Mucosa of rectum (tissue), 2 donors: ENCODE measurements around the gene TRAIP.
"Not testable (repeated sequence)": the region's sequence is repeated elsewhere in the genome, so short reads cannot be mapped to it uniquely, and the experiment has no call there.

Source experiments
- H3K27ac ChIP-seq, 2 donors: one replicate each; pipeline ENCODE4 v1.7.0; 2013; ENCODE audit warnings: inconsistent platforms in 2 of 2, low read depth in 2 of 2, low read length in 2 of 2
- H3K27me3 ChIP-seq, 2 donors: one replicate each; pipeline ENCODE4 v1.7.0; 2013; ENCODE audit warnings: low read length in 2 of 2; ENCODE audit not compliant: control insufficient read depth in 2 of 2, insufficient read depth in 2 of 2
- H3K36me3 ChIP-seq, 2 donors: one replicate each; pipeline ENCODE4 v1.7.0; 2013; ENCODE audit warnings: low read length in 2 of 2; ENCODE audit not compliant: control insufficient read depth in 2 of 2, insufficient read depth in 2 of 2
- H3K4me1 ChIP-seq, 2 donors: one replicate each; pipeline ENCODE4 v1.7.0; 2013; ENCODE audit warnings: low read length in 2 of 2, mild to moderate bottlenecking in 1 of 2; ENCODE audit not compliant: control insufficient read depth in 2 of 2, insufficient read depth in 2 of 2
- H3K4me3 ChIP-seq, 2 donors: one replicate each; pipeline ENCODE4 v1.7.0; 2013; ENCODE audit warnings: low read length in 2 of 2
- H3K9ac ChIP-seq, 2 donors: one replicate each; pipeline ENCODE4 v1.7.0; 2013; ENCODE audit warnings: low read length in 2 of 2, low read depth in 1 of 2, mild to moderate bottlenecking in 1 of 2
- H3K9me3 ChIP-seq, 2 donors: one replicate each; pipeline ENCODE4 v1.7.0; 2013; ENCODE audit warnings: low read length in 2 of 2; ENCODE audit not compliant: control insufficient read depth in 2 of 2
- donor health status: healthy.
- donor health status: Normal muscosa, but diverticular disease.

Gene TRAIP

GRCh38 chr3:49856181-49857005 is at the start of gene TRAIP:
Gene TRAIP (minus strand): TSS chr3:49856564. CDS start chr3:49856453, 111 bp downstream.
- Histone ChIP-seq H3K27ac (peak within 1 kb of the TSS; percentile 66), H3K4me1 (peaks cover 10 to 12% of the 10 kb centered on the region in 2 donors), H3K27me3 (no peaks in the 10 kb centered on the region), H3K4me3 (peak within 1 kb of the TSS; percentile 86 to 91), H3K9me3 (no peaks in the 10 kb centered on the region), H3K9ac (peak within 1 kb of the TSS; percentile 76 to 89), H3K36me3 (no peaks in the 10 kb centered on the region)

- H3K9me3 ChIP-seq, H3K4me3 ChIP-seq, H3K27me3 ChIP-seq, H3K36me3 ChIP-seq: not testable (repeated sequence)
- H3K4me1 ChIP-seq: peaks cover 53 to 58% of the 10 kb centered on the region in 2 donors
- peak overlapping the region; percentile 82 to 92 for H3K27ac ChIP-seq
- H3K9ac ChIP-seq: peak overlapping the region; percentile 24 to 92
Measured at GRCh38 chr3:49904448-49904847, 48.1 kb upstream of the TRAIP start.

GRCh38 chr3:49903451-49904424 is 47.4 kb upstream of the TRAIP start, which contains the start of gene MST1R:
Gene MST1R (minus strand): TSS chr3:49903873. CDS start chr3:49903609, 264 bp downstream.
- H3K9ac ChIP-seq: peak within 1 kb of the TSS; percentile 75 to 92
- H3K4me3 ChIP-seq: peak within 1 kb of the TSS; percentile 75 to 76
- H3K27ac ChIP-seq: peak within 1 kb of the TSS; percentile 82 to 92
- no peaks in the 10 kb centered on the region for H3K27me3 ChIP-seq
- peaks cover 2 to 3% of the 10 kb centered on the region in 2 donors for H3K36me3 ChIP-seq
- no peaks in the 10 kb centered on the region for H3K9me3 ChIP-seq
- peaks cover 59 to 64% of the 10 kb centered on the region in 2 donors for H3K4me1 ChIP-seq

- Histone ChIP-seq H3K4me1 (peaks cover 59 to 69% of the 10 kb centered on the region in 2 donors), H3K36me3 (peaks cover 7 to 11% of the 10 kb centered on the region in 2 donors), H3K27ac (peak overlapping the region; percentile 82 to 92), H3K9me3 (no peaks in the 10 kb centered on the region), H3K27me3 (no peaks in the 10 kb centered on the region), H3K9ac (peak overlapping the region; percentile 75 to 92), H3K4me3 (peak overlapping the region; percentile 75 to 76)
Measured at GRCh38 chr3:49902511-49903345, 46.4 kb upstream of the TRAIP start.

- H3K4me3 ChIP-seq: peak overlapping the region; percentile 75 to 76
- peak overlapping the region; percentile 97 to 98 for H3K27ac ChIP-seq
- peaks cover 17 to 21% of the 10 kb centered on the region in 2 donors for H3K36me3 ChIP-seq
- H3K4me1 ChIP-seq: peaks cover 58 to 68% of the 10 kb centered on the region in 2 donors
- no peaks in the 10 kb centered on the region for H3K27me3 ChIP-seq
- H3K9ac ChIP-seq: peak overlapping the region; percentile 72 to 92
- no peaks in the 10 kb centered on the region for H3K9me3 ChIP-seq
Measured at GRCh38 chr3:49901366-49902339, 45.3 kb upstream of the TRAIP start.

- peak overlapping the region; percentile 97 to 98 for H3K27ac ChIP-seq
- H3K27me3 ChIP-seq: no peaks in the 10 kb centered on the region
- peaks cover 27 to 31% of the 10 kb centered on the region in 2 donors for H3K36me3 ChIP-seq
- H3K9ac ChIP-seq: peak overlapping the region; percentile 72 to 78
- peak overlapping the region; percentile 33 to 68 for H3K4me3 ChIP-seq
- H3K9me3 ChIP-seq: no peaks in the 10 kb centered on the region
- peaks cover 47 to 58% of the 10 kb centered on the region in 2 donors for H3K4me1 ChIP-seq
Measured at GRCh38 chr3:49900491-49901153, 44.3 kb upstream of the TRAIP start.

GRCh38 chr3:49899815-49900214 is 43.5 kb upstream of the TRAIP start:
- peak overlapping the region; percentile 97 to 98 for H3K27ac ChIP-seq
- peak overlapping the region; percentile 60 to 78 for H3K9ac ChIP-seq
- peak overlapping the region; percentile 33 to 52 for H3K4me3 ChIP-seq
- H3K36me3 ChIP-seq: peaks cover 34 to 38% of the 10 kb centered on the region in 2 donors
- peaks cover 44 to 55% of the 10 kb centered on the region in 2 donors for H3K4me1 ChIP-seq
- H3K27me3 ChIP-seq: no peaks in the 10 kb centered on the region
- no peaks in the 10 kb centered on the region for H3K9me3 ChIP-seq

GRCh38 chr3:49898991-49899390 is 42.6 kb upstream of the TRAIP start:
- Histone ChIP-seq H3K36me3 (peaks cover 34 to 38% of the 10 kb centered on the region in 2 donors), H3K27ac (no peak overlapping the region), H3K9me3 (no peaks in the 10 kb centered on the region), H3K4me1 (peaks cover 37 to 46% of the 10 kb centered on the region in 2 donors), H3K9ac (peak overlapping the region in 1 of 2 donors; percentile 39), H3K4me3 (no peak overlapping the region), H3K27me3 (no peaks in the 10 kb centered on the region)
